Measurements from ENCODE around the gene ENSA.
"Not testable (repeated sequence)": the region's sequence is repeated elsewhere in the genome, so short reads cannot be mapped to it uniquely, and the experiment has no call there.

The ENSA gene

GRCh38 chr1:150621497-150622302 lies 7.7 kb downstream of the ENSA start:
- DNase-seq (ENCODE audit: low read depth in 2 of 2): peak in 1 of 2 experiments; percentile 30

DNA sequence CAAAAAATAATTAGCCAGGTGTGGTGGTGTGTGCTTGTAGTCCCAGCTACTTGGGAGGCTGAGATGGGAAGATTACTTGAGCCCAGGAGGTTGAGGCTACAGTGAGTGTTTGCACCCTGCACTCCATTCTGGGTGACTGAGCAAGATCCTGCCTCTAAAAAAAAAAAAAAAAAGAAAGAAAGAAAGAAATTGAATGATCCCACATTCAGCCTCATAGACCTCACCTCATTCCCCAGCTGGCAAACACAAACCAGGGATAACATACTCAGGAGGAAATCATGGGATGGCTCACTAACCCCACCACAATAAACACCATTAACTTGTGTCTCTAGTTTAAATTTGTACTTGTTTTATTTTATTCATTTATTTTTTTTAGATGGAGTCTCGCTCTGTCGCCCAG lies 8.5 kb downstream of the ENSA start:
- no peak for DNase-seq (ENCODE audit: low read depth in 2 of 2)

GRCh38 chr1:150619576-150620509 lies 9.6 kb downstream of the ENSA start:
- no peak for DNase-seq (ENCODE audit: low read depth in 2 of 2)

DNA sequence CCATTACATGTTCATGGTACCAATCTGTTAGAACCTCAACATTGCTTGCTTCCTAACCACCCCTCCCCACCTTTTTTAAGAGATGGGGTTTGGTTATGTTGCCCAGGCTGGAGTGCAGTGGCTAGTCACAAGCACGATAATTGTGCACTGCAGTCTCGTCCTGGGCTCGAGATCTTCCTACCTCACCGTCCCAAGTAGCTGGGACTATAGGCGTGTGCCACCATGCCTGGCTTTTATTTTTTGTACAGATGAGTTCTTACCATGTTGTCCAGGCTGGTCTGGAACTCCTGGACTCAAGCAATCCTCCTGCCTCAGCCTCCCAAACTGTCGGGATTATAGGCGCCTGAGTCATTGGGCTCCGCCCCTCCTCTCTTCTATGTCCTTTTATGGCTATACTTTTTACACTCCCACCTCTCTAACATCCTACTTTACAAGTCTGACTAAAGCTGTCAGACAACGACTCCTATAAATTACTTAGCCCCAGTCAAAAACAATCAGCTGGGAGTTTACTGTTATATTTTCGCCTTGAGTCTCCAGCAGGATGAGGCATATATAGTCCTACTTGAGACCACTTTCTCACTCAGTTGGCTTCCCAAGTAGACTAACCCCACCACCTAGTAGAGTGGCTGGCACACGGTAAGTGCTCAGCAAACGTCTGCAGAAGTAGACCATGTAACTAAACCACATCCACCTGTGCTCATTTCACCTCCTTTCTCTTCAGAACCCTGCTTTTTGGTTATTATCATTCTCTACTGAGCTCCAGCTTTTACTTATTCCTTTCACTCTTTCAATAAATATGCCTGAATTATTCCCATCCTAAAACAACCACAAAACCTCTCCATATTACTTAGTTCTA lies 13.8 kb downstream of the ENSA start:
- no peak for DNase-seq (ENCODE audit: low read depth in 2 of 2)

DNA sequence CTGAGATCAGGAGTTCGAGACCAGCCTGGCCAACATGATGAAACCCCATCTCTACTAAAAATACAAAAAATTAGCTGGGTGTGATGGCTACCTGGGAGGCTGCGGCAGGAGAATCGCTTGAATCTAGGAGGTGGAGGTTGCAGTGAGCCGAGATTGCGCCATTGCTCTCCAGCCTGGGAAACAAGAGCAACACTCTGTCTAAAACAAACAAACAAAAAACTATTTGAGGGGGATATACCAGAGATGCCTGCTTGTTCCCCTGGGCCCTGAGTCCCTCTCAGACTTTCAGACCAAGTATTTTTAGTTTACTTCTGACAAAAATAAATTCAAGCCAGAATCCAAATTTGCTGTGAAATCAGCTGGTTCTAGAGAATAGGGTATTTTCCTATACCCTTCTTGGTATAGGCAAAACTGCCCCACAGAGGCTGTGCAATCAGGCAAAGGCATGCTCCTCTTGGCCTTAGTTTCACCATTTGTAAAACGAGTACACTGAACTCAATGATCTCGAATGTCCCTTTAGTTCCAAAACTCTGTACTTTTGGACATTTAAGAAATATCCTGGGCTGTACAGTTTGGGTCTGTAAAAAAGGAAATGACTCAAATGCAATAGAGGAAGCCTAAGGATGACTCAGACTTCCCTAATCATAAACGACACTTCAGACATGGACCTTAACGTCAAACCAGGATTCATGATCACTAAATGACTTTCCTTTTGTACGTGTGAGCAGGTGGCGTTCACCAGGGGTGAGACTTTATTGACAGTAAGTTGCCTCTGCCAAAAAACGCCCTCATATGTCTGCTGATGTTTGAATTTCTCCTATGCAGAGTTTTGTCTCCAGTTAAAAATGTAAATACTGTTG lies 16.1 kb downstream of the ENSA start:
- peak; percentile 28 to 33 for DNase-seq (ENCODE audit: low read depth in 2 of 2)

GRCh38 chr1:150612014-150612345 lies 17.4 kb downstream of the ENSA start:
- no peak for DNase-seq (ENCODE audit: low read depth in 2 of 2)

- no peak for DNase-seq (ENCODE audit: low read depth in 2 of 2)
These were observed 18.8 kb downstream of the ENSA start for GRCh38 chr1:150610576-150610975.

GRCh38 chr1:150609732-150610131 lies 19.7 kb downstream of the ENSA start:
- no peak for DNase-seq (ENCODE audit: low read depth in 2 of 2)

DNA sequence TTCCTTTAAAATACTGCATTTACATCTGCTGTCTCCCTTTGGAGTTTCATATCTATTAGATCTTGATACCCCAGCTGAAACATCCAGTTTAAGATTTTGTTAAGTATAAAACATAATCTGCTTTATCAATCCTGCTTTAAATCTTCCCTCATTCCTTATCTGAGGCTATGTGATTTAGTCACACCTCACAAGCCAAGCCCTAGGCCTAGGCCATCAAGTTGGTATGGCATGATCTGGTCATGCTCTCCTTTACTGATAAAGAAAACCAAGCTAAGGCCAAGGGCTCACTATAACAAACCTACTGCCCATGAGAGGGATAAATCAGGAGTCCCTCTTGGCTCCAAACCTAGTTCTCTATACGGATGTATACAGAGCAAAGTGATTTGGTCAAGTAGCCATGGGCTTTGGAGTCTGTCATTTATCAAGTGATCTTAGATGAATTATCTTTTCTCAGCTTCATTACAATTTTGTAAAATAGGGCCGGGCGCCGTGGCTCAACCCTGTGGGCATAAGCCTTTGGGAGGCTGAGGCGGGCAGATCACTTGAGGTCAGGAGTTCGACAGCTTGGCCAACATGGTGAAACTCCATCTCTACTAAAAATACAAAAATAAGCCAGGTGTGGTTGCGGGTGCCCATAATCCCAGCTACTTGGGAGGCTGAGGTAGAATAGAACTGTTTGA lies 22.8 kb downstream of the ENSA start:
- DNase-seq (ENCODE audit: low read depth in 2 of 2): no peak

- not testable (repeated sequence) for DNase-seq (ENCODE audit: low read depth in 2 of 2)
These were observed 24.0 kb downstream of the ENSA start for GRCh38 chr1:150605451-150605731.

DNA sequence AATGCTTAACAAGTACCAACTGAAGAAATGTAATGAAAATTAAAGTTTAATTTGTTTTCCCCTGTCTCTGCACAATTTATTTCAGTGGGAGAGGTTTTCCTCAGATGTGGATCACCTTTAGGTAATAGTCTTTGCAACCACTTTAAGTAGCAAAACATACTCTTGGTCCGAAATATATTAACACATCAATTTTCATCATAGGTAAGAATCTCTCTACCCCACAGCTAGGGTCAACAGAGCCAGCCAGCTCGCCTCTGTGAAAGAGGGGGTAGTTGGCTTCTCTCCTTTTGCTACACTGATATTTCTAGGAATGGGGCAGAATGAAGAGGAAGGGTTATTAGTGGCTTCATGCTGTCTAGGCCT lies 25.2 kb downstream of the ENSA start:
- DNase-seq (ENCODE audit: low read depth in 2 of 2): no peak

GRCh38 chr1:150603711-150604110 lies 25.7 kb downstream of the ENSA start:
- no peak for DNase-seq (ENCODE audit: low read depth in 2 of 2)

GRCh38 chr1:150602372-150602771 lies 27.0 kb downstream of the ENSA start:
- DNase-seq (ENCODE audit: low read depth in 2 of 2): not testable (repeated sequence)

DNA sequence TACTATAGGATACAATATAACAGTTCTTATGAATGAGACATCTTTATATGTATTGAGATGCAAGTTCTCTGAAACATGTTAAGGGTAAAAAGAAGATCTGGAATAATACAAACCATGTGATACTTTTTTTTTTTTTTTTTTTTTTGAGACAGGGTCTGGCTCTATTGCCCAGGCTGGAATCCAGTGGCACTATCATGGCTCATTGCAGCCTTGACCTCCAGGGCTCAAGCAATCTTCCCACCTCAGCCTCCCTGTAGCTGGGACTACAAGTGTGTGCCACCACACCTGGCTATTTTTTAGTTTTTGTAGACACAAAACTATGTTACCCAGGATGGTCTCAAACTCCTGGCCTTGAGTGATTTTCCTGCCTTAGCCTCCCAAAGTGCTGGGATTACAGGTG lies 27.9 kb downstream of the ENSA start:
- DNase-seq (ENCODE audit: low read depth in 2 of 2): no peak

GRCh38 chr1:150598346-150598745 lies 31.1 kb downstream of the ENSA start:
- DNase-seq (ENCODE audit: low read depth in 2 of 2): not testable (repeated sequence)

DNA sequence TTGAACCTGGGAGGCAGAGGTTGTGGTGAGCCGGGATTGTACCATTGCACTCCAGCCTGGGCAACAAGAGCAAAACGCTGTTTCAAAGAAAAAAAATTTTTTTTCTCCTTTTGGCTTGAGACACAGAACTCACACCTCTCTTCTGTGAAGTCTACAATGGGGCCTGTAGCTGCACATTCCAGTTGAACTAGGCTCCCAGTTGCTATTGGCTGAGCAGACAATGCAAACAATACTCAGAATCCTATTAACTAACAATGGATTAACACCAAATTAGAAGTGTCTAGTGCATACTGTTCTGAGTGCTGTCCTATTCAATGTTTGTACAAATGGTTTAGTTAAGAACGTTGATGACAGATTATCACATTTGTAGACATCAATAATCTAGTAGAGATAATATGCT lies 32.4 kb downstream of the ENSA start:
- no peak for DNase-seq (ENCODE audit: low read depth in 2 of 2)

DNA sequence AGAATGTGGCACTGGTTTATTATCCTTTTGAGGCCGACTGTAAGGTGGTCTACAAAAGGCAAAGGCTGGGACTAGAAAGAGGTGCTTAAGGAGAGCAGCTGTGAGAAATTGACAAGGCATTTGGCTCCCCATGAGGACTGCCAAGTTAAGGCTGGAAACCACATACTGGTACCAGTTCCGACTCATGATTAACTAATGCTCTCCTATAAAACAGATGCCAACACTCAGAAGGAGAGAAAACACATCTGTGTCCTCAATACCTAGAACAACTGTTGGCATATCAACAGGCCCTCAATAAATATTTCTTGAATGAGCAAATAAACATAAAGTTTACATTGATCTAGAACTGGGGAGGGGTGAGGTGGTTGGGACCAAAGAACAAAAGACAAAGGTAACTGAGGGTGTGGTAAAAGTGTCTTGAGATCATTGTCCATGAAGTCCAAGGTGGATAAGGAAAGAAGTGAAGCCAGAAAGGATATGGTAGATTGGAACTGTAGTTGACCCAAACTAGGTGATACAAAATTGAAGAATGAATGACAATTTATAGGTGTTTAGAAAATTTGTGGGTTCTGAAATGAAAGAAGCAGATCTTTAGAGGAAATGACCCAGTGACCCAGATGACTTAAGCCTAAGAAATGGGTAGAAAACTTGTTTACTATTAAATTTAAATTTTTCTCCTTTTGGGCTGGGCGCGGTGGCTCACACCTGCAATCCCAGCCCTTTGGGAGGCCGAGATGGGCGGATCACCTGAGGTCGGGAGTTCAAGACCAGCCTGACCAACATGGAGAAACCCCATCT lies 33.1 kb downstream of the ENSA start:
- no peak for DNase-seq (ENCODE audit: low read depth in 2 of 2)

DNA sequence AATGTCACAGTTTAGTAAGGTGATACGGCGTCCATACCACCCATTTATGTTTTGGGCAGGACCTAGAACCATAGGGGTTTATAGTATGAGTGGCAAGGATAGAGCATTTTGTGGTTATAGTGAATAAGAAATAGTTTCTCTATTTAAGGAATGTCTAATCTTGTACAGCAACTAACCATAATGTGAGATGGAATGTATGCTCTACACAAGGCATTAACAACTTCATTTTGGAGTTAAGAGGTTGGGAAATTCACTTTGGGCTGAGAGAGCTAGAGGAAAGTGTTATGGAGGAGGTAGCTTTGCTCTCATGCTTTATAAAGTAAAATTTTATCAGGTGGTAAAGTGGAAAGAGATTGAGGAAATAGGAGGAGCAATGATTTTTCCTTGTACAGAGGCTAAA lies 47.0 kb downstream of the ENSA start:
- no peak for DNase-seq (ENCODE audit: low read depth in 2 of 2)

DNA sequence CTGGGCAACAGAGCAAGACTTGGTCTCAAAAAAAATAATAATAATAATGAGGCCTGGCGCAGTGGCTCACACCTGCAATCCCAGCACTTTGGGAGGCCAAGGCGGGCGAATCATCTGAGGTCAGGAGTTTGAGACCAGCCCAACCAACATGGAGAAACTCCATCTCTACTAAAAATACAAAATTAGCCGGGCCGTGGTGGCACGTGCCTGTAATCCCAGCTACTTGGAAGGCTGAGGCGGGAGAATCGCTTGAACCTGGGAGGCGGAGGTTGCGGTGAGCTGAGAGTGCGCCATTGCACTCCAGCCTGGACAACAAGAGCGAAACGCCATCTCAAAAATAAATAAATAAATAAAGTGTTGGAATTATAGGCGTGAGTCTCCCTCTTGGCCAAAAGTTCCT lies 47.5 kb downstream of the ENSA start:
- DNase-seq (ENCODE audit: low read depth in 2 of 2): not testable (repeated sequence)

GRCh38 chr1:150581437-150581836 lies 48.0 kb downstream of the ENSA start:
- DNase-seq (ENCODE audit: low read depth in 2 of 2): not testable (repeated sequence)

All from stimulated activated CD4-positive, alpha-beta T cell treated with anti-CD3 and anti-CD28 coated beads, Interleukin-12 subunit alpha, Interleukin-12 subunit beta, amount 100 ng/mL, for 24 hours (primary cell).